Stimulated activated CD8-positive, alpha-beta memory T cell treated with anti-CD3 and anti-CD28 coated beads, Interleukin-2, amount 100 ng/mL, for 48 hours (primary cell): ENCODE data around the gene PFDN2.

Experiments
- DNase-seq, 2 donors: peaks; one replicate each; pipeline ENCODE4 v3.0.0-alpha.2; 2020; ENCODE audit warnings: low read depth in 2 of 2

PFDN2 gene

GRCh38 chr1:161051219-161051618, 66.6 kb downstream of the PFDN2 start:
- DNase-seq = no peak
